Limb (tissue), 2 donors: Measurements from ENCODE around the gene GPS1.

Experiments used
- DNase-seq, 2 donors: peaks; one replicate each; pipeline ENCODE4 v3.0.0-alpha.2; 2016; ENCODE audit errors: extremely low spot score in 2 of 2

The GPS1 gene

GRCh38 chr17:82041144-82041814 lies 10.4 kb upstream of the GPS1 start:
- DNase-seq, result no peak

- DNase-seq, result no peak
Observed at GRCh38 chr17:82042649-82043048, 9.0 kb upstream of the GPS1 start.

- no peak for DNase-seq
Observed at GRCh38 chr17:82043507-82043906, 8.2 kb upstream of the GPS1 start.

- no peak for DNase-seq
Observed at GRCh38 chr17:82045936-82046484, 5.7 kb upstream of the GPS1 start.

- no peak for DNase-seq
Observed at GRCh38 chr17:82046903-82047302, 4.8 kb upstream of the GPS1 start.

- no peak for DNase-seq
Observed at GRCh38 chr17:82047379-82047778, 4.3 kb upstream of the GPS1 start.

- DNase-seq, result no peak
Observed at GRCh38 chr17:82047914-82048570, 3.7 kb upstream of the GPS1 start.

- no peak for DNase-seq
Observed at GRCh38 chr17:82048571-82048971, 3.1 kb upstream of the GPS1 start.

- DNase-seq, result no peak
Observed at GRCh38 chr17:82049106-82049505, 2.6 kb upstream of the GPS1 start.

GRCh38 chr17:82049521-82049971 lies 2.2 kb upstream of the GPS1 start:
- DNase-seq, result no peak

GRCh38 chr17:82050152-82050760 lies 1.4 kb upstream of the GPS1 start:
- DNase-seq, result no peak

GRCh38 chr17:82050761-82051641 lies 697 bp upstream of the GPS1 start:
- DNase-seq, result no peak

GRCh38 chr17:82052638-82053059 lies 951 bp downstream of the GPS1 start:
- no peak for DNase-seq

- DNase-seq, result no peak
Observed at GRCh38 chr17:82053130-82053529, 1.4 kb downstream of the GPS1 start.

GRCh38 chr17:82053556-82054263 lies 2.0 kb downstream of the GPS1 start:
- DNase-seq, result no peak

- DNase-seq, result no peak
Observed at GRCh38 chr17:82054351-82055022, 2.8 kb downstream of the GPS1 start.

GRCh38 chr17:82055023-82055964 lies 3.6 kb downstream of the GPS1 start:
- no peak for DNase-seq

GRCh38 chr17:82055965-82056728 lies 4.4 kb downstream of the GPS1 start:
- DNase-seq, result no peak
